Keratinocyte (primary cell): ENCODE data around the gene FAM234A. TPM values are rescaled to one million over a fixed set of nuclear protein-coding genes. Genes with fewer than 3 reads are reported as not detected.

Experiments used
- DNase-seq: peaks from one replicate; pipeline ENCODE4 v3.0.0-alpha.2; 2011; ENCODE audit warnings: low read depth, missing footprints, low spot score
- FAIRE-seq: peaks from 2 replicates; lab custom pipeline; 2011; peaks lifted over from hg19 to GRCh38; lab: Jason Lieb, UNC
- H2AFZ ChIP-seq: 2 replicates; pipeline ENCODE4 v1.6.0; 2012; ENCODE audit warnings: low read length, control low read depth, inconsistent platforms; ENCODE audit not compliant: control insufficient read depth
- H3K27ac ChIP-seq: 2 replicates; pipeline ENCODE4 v1.5.1; 2011; ENCODE audit warnings: low read length; ENCODE audit not compliant: control insufficient read depth, insufficient read depth
- H3K27me3 ChIP-seq: 3 replicates; pipeline ENCODE4 v1.6.0; 2011; ENCODE audit warnings: low read length; ENCODE audit not compliant: control insufficient read depth, insufficient read depth; ENCODE audit errors: extremely low read depth
- H3K36me3 ChIP-seq, 2 experiments: 2 replicates in 1 of 2; 3 replicates in 1 of 2; pipeline ENCODE4 v1.5.1; 2011; ENCODE audit warnings: low read length in 2 of 2, mild to moderate bottlenecking in 1 of 2; ENCODE audit not compliant: control insufficient read depth in 2 of 2, insufficient read depth in 2 of 2; ENCODE audit errors: extremely low read depth in 1 of 2
- H3K4me1 ChIP-seq: 3 replicates; pipeline ENCODE4 v1.5.1; 2011; ENCODE audit warnings: low read length; ENCODE audit not compliant: control insufficient read depth, insufficient read depth; ENCODE audit errors: extremely low read depth
- H3K4me2 ChIP-seq: 3 replicates; pipeline ENCODE4 v1.6.0; 2011; ENCODE audit warnings: low read depth, low read length; ENCODE audit not compliant: control insufficient read depth, insufficient read depth; ENCODE audit errors: extremely low read depth
- H3K4me3 ChIP-seq, 3 experiments: fragments of 200-600 bp in 1 of 3; sonication (generic) in 1 of 3; 2 replicates in 2 of 3; 3 replicates in 1 of 3; pipeline ENCODE4 v1.5.1; 2011 to 2016; ENCODE audit warnings: low read length in 3 of 3, mild to moderate bottlenecking in 3 of 3, control low read depth in 2 of 3, inconsistent platforms in 1 of 3, low read depth in 1 of 3, mixed read lengths in 1 of 3, mixed run types in 1 of 3, moderate library complexity in 1 of 3; ENCODE audit not compliant: control insufficient read depth in 2 of 3, insufficient read depth in 2 of 3; ENCODE audit errors: extremely low read depth in 1 of 3
- H3K79me2 ChIP-seq: 2 replicates; pipeline ENCODE4 v1.6.0; 2012; ENCODE audit warnings: low read length; ENCODE audit not compliant: control insufficient read depth, insufficient read depth
- H3K9ac ChIP-seq: 3 replicates; pipeline ENCODE4 v1.6.0; 2011; ENCODE audit warnings: low read length; ENCODE audit not compliant: control insufficient read depth, insufficient read depth; ENCODE audit errors: extremely low read depth
- H3K9me1 ChIP-seq: 3 replicates; pipeline ENCODE4 v1.6.0; 2011; ENCODE audit warnings: low read length; ENCODE audit not compliant: control insufficient read depth, insufficient read depth; ENCODE audit errors: extremely low read depth
- H3K9me3 ChIP-seq: 2 replicates; pipeline ENCODE4 v1.5.1; 2012; ENCODE audit warnings: low read depth, low read length; ENCODE audit not compliant: control insufficient read depth
- H4K20me1 ChIP-seq: 3 replicates; pipeline ENCODE4 v1.6.0; 2011; ENCODE audit warnings: low read length; ENCODE audit not compliant: control insufficient read depth, insufficient read depth; ENCODE audit errors: extremely low read depth
- CTCF ChIP-seq, 3 experiments: IDR thresholded peaks in 1 of 3; conservative IDR thresholded peaks in 1 of 3; optimal IDR thresholded peaks in 1 of 3; 2 replicates in 2 of 3; 3 replicates in 1 of 3; pipeline versions ENCODE3 to v1.5.1; 2011; ENCODE audit warnings: low read length in 3 of 3, mild to moderate bottlenecking in 3 of 3, moderate library complexity in 2 of 3, control low read depth in 1 of 3, inconsistent platforms in 1 of 3; ENCODE audit not compliant: insufficient read depth in 2 of 3; ENCODE audit errors: extremely low read depth in 1 of 3
- EZH2 ChIP-seq: IDR thresholded peaks from one replicate; pipeline ENCODE4 v1.6.1; 2012; ENCODE audit warnings: inconsistent platforms, mild to moderate bottlenecking, low read length, moderate library complexity
- dilution Hi-C: fragments of 300-500 bp; cut with MboI; formaldehyde crosslinking; loops from one replicate; pipeline ENCODE4 v1.7.0; 2020; ENCODE audit warnings: low sequenced_read_pairs; ENCODE audit not compliant: extremely low pct_ligation_motif_present
- polyA plus RNA-seq, 5 experiments: library from polyadenylated mRNA; depleted of rRNA in 3 of 5; stranded (reverse) in 3 of 5; stranded (forward) in 1 of 5; unstranded in 1 of 5; fragments of >200 nt; gene quantifications; 1 replicate in 1 of 5; 2 replicates in 3 of 5; 3 replicates in 1 of 5; pipeline versions ENCODE4 v1.2.1 to v1.2.3, GENCODE V29; 2011 to 2012; ENCODE audit warnings: missing spikeins in 2 of 5, low read depth in 1 of 5, low replicate concordance in 1 of 5

The FAM234A gene
- polyA plus RNA-seq, 1 donor (not counting 4 experiments of a cell fraction or from before 2014, with no cell fraction given): 18.3 TPM

GRCh38 chr16:287981-288920, 53.6 kb downstream of the FAM234A start:
- H3K79me2 ChIP-seq: no peaks in the 10 kb centered on the region
- no peaks in the 10 kb centered on the region for H3K9me3 ChIP-seq
- DNase-seq: no peak
- no peaks in the 10 kb centered on the region for H3K9me1 ChIP-seq
- no peaks in the 10 kb centered on the region for H4K20me1 ChIP-seq
- H3K27me3 ChIP-seq: peaks cover 4% of the 10 kb centered on the region
- no peak for FAIRE-seq
- no peak overlapping the region for H2AFZ ChIP-seq
- H3K27ac ChIP-seq: no peak overlapping the region
- no peaks in the 10 kb centered on the region for H3K4me1 ChIP-seq
- dilution Hi-C loops: no loop called here
- H3K4me3 ChIP-seq: no peak overlapping the region
- H3K4me2 ChIP-seq: no peak overlapping the region
- H3K9ac ChIP-seq: no peak overlapping the region
- H3K36me3 ChIP-seq: peaks cover 8 to 30% of the 10 kb centered on the region in 2 experiments
- TF ChIP-seq EZH2 (no peak), CTCF (optimal IDR thresholded peaks at IDR 0.05 in 1 of 3, IDR thresholded peaks at IDR 0.05 in 1 of 3, conservative IDR thresholded peaks at IDR 0.05 in 1 of 3; ENCODE audit: extremely low read depth in 1 of 3, insufficient read depth in 2 of 3, low read length in 3 of 3) (no peak)

GRCh38 chr16:289395-289997, 54.9 kb downstream of the FAM234A start:
- dilution Hi-C loops: no loop called here
- Histone ChIP-seq H3K27me3 (no peaks in the 10 kb centered on the region), H3K27ac (no peak overlapping the region), H3K36me3 (peaks cover 8 to 34% of the 10 kb centered on the region in 2 experiments), H3K4me3 (no peak overlapping the region), H3K4me2 (no peak overlapping the region), H3K79me2 (no peaks in the 10 kb centered on the region), H3K9ac (no peak overlapping the region), H2AFZ (no peak overlapping the region), H3K4me1 (no peaks in the 10 kb centered on the region), H3K9me1 (no peaks in the 10 kb centered on the region), H4K20me1 (no peaks in the 10 kb centered on the region), H3K9me3 (no peaks in the 10 kb centered on the region)
- TF ChIP-seq CTCF (optimal IDR thresholded peaks at IDR 0.05 in 1 of 3, IDR thresholded peaks at IDR 0.05 in 1 of 3, conservative IDR thresholded peaks at IDR 0.05 in 1 of 3; ENCODE audit: extremely low read depth in 1 of 3, insufficient read depth in 2 of 3, low read length in 3 of 3) (no peak), EZH2 (no peak)
- FAIRE-seq: no peak
- no peak for DNase-seq
